GM19328 (cell line): ENCODE results near the gene CGB3.
"Not testable (repeated sequence)": the region's sequence is repeated elsewhere in the genome, so short reads cannot be mapped to it uniquely, and the experiment has no call there.

Experiments
- ATAC-seq: cut with Tn5 transposase; IDR thresholded peaks from one replicate; pipeline ENCODE4 v1.9.1; 2021; ENCODE audit warnings: mild to moderate bottlenecking, moderate library complexity; ENCODE audit not compliant: unreplicated experiment

The CGB3 gene

DNA sequence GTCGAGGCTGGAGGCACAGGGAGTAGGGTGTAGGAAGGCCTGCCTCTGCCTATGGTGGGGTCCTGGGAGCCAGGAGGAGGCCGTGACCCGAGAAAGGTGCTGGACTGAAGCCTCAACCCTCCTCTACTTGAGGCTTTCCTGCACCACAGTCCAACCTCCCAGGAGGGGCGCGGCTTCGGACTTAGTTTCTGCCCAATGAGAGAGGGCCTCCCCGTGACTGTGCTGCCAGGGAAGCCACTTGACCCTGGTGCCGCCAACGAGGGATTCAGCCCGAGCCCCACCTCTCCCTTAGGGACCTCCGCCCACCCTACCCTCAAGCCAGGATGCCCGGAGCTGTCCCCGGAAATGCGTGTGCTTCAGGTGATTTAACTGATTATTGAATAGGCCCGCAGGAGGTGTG is at the start of gene CGB3:
Gene CGB3, minus strand, starts transcription at position 101 of the 400 bp plus-strand sequence. CDS start 362 bp downstream, outside the sequence.
- ATAC-seq: not testable (repeated sequence)

DNA sequence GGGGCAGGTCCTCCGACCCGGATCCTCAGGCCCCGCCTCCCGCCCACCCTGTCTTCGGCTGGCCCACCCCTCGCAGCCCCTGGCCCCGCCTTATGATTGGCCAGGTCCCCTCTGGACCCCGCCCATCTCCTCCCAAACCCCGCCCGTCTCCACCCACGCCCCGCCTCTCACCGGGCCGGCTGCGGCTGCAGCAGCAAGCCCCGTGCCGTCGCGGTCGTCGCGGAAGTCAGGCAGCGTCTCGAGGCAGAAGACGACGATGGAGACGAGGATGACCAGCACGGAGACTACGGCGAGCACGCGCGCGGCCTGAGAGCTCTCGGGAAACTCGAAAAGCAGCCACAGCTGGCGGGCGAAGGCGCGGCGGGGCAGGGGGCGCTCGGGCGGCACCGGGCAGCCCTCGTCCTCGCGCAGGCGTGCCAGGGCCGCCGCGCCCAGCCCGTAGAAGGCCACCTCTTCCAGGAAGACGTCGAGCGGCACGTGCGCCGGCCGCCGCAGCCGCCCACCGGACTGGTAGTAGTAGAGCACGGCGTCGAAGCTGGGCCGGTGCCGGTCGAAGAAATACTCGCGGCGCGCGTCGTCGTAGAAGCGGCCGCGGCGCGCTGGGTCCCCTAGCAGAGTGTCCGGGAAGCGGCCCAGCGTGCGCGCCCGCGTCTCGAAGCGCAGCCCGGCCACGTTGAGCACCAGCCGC is 47.9 kb upstream of the CGB3 start:
- no peak for ATAC-seq

DNA sequence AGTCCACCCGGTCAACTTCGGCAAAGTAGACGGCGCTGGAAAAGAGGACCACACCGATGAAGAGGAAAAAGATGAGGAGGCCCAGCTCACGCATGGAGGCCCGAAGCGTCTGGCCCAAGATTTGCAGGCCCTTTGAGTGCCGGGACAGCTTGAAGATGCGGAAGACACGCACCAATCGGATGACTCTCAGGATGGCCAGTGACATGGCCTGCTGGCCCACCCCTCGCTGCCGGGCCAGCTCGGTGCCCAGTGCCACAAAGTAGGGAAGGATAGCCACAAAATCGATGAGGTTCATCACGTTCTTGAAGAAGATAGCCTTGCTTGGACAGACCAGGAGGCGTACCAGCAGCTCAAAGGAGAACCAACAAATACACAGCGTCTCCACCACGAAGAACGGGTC is 46.3 kb upstream of the CGB3 start:
- no peak for ATAC-seq

DNA sequence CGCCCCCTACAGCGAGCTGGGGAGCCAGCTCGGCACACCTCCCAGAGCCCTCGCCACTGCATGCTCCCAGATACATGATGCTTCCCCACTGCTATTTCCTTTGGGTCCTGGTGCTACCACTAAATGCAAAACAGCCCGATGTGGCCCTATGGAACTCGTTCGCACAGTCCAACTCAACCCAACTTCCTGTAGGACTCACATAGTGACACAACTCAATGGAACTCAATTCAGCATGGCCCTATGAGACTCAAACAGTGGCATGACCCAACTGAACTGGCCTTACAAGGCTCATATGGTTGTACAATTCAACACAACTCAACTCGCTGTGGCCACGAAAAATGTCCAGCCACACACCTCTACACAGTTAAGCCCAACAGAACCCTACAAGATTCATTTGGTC is 44.9 kb upstream of the CGB3 start:
- no peak for ATAC-seq

DNA sequence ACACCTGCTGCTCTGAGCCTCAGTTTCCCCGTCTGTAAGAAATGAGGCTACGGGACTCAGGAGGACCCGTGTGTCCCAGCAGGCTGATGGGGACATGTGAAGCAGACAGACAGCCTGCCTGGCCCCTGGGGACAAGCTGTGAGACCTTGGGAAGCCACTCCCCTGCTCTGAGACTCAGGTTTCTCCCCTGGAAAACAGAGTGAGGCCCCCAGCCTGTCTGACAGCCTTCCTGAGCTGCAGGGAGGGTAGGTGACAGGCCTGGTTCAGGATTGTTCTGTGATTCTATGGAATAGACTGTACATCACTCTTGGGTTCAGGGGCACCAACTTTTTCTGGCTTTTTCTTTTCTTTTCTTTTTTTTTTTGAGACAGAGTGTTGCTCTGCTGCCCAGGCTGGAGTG is 43.4 kb upstream of the CGB3 start:
- ATAC-seq: no peak

DNA sequence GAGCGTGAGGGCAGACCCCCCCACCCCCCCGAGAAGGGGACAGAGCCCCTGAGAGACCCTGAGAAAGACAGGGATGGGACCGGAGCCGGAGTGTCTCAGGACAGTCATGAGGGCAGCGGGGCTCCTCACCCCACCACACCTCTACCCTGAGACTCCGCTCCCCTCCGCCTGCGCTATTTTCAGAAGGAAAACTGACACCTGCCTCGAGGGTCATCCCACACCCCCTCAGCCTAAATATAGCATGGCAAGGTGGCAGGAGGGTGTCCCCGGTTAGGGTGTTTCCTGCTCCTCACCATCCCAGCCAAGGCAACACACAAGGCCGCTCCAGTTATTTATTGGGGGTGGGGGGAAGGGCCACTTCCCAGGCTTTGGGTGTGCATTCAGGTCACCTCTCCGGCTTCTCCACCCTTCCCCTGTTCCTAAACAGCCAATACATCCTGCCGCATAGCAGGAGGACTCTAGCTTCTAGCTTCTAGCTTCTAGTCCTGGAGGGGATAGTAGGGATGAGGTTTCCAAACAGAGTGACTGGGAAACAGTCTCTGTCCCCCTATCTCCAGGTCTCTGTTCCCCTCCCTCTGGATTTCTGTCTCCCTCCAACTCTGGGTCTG is 41.9 kb upstream of the CGB3 start:
- ATAC-seq: no peak

DNA sequence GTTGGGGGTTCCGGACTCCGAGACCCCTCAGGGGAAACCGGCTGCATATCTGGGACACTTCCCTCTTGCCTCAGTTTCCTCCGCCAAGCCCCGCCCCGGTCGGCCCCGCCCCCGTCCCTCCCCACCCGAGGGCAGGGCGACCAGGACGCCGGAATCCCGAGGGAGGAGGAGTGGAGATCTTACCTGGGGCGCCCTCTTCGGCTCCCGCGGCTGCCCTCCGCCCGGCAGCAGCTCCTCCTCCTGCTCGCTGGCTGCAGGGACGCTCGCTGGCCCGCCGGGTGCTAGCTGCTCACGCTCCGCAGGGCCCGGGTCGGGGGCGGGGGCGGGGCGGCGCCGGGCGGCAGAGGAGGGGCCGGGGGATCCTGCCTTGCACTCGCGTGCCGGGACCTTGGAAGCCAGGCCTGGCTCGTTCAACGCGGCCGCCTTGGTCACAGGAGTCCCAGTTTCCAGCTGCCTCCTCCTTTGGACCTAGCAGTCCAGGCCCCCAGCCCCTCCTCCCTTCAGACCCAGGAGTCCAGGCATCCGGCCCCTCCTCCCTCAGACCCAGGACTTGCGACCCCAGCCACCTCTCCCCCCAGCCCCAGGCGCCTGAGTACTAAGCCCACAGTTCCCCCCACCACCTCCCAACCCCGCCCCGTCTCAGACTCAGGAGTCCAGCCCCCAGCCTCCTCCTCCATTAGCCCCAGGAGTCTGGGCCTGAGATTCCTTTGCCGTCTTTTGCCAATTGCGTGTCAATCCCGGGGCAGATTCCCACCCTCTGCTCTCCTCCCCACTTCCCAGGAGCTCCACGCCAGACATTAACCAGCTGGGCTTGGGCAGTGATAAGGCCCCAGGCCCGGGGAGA is 40.9 kb upstream of the CGB3 start, which contains the start of gene NTF4:
Gene NTF4, minus strand, starts transcription at position 51 of the 844 bp plus-strand sequence. CDS start 2,821 bp downstream, outside the sequence.
- no peak for ATAC-seq

DNA sequence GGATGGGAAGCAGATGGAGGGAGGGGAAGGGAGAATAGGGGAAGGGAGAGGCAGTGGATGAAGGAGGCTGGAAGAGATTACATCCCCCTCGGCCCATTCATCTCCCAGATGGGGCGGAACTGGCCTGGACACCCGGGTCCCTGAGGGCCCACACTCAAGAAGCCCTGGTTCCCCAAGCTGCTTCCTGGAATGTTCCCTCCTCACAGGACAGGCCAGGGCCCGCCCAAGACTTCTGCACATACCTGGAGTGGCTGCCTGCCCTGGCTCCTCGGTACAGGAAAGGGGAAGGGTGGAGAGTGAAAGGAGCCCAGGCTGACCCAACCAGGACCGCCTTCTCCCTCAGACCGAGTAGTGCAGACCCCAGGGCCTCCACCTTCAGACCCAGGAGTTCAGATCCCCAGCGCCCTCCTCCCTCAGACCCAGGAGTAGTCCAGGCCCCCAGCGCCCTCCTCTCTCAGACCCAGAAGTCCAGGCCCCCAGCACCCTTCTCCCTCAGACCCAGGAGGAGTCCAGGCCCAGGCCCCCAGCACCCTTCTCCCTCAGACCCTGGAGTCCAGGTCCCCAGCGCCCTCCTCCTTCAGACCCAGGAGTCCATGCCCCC is 40.0 kb upstream of the CGB3 start:
- ATAC-seq: no peak

DNA sequence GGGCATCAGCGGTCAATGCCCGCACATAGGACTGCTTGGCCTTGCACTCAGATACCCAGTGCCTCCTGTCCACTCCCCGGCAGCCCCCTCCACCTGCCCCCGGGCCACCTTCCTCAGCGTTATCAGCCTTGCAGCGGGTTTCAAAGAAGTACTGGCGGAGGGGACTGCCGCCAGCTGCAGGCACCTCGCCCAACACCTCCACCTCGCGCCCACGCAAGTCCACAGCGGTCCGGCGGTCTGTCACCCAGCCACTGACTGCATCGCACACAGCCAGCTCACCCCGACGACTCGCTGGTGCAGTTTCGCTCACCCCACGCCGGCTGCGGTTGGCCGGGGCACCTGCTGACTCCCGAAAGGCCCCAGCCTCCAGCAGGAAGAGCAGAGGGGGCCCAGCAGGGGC is 37.3 kb upstream of the CGB3 start:
- no peak for ATAC-seq

DNA sequence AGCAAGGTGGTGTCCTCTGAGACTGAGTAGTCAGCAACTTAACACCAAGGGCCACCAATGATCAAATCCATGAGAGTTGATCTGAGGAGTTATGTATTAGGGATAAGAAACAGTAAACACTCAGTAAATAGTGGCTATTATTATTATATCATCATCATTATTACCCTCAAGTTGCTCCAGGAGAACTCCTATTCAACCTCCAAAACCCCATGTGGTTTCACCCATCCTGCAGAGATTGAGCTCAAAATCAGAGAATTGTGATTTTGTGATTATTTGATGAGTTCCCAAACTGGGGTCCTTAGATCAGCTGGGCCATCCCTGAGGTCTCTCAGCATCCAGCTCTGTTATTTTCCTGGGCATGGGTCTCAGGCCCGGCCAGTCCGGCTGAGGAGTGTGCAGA is 36.9 kb upstream of the CGB3 start:
- no peak for ATAC-seq

DNA sequence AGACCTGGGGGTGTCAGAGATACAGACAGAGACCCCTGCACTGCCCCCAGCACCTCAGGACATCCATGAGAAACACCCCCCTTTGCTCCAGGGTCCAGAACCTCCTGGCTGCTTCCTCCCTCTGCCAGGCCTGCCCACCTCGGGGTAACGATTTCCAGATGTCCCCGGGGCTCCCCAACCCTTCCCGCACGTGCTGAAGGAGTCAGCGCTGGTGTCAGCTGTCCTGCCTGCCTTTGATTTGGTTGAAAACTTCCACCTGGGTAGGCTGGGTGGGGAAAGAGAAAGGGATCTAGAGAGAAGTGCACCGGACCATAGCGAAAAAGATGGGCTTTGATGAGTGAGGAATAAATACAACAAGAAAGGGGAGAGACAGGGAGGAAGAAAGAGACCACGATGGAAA is 34.9 kb upstream of the CGB3 start:
- no peak for ATAC-seq

DNA sequence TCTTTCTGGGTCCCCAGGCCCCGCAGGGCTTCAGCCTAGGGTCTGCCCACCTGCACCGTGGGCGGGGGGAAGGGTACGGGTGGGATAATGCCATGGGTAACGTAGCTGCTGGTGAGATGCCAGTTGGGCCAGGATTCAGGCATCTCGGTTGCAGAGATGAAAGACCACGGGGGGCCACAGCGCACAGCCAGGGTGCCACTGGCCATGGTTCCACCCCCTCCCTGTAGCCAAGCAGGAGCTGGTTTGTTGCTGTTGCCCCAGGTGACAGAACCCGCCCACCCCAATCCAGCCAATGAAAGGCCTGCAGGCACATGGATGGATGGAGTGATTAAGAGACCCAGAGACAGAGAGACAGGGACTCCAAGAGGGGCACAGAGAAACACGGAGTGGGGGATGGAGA is 34.4 kb upstream of the CGB3 start:
- ATAC-seq: no peak

DNA sequence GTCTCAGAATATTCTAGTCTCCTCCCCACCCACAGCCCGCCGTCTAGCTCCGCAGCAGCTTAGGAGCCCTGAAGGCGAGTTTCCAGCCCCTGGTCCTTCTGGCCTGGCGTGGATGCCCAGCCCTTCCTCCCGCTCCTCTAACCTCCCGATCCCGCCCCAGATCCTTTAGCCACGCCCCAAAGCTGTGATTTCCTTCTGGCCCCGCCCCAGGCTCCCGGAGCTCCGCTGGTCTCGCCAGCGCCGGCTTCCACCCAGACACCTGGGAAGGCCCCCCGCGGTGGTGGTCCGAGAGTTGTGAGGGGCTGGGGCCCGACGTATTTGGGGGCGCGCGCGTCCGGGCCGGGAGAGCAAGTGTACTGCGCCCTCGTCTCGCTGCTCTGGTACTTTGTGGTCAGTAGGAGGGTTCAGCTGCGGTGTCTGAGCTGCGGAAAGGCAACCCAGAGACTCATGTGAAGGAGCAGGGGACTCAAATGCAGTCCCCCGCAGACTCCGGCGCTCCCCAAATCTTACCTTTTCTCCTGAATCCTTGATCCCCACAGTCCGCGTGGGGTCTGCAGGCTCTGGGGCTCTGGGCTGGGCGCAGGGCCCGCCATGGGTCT is 33.6 kb upstream of the CGB3 start, which contains the start of gene CGB7:
Gene CGB7, minus strand, starts transcription at position 114 of the 599 bp plus-strand sequence. CDS start 2,374 bp downstream, outside the sequence.
- ATAC-seq: no peak

DNA sequence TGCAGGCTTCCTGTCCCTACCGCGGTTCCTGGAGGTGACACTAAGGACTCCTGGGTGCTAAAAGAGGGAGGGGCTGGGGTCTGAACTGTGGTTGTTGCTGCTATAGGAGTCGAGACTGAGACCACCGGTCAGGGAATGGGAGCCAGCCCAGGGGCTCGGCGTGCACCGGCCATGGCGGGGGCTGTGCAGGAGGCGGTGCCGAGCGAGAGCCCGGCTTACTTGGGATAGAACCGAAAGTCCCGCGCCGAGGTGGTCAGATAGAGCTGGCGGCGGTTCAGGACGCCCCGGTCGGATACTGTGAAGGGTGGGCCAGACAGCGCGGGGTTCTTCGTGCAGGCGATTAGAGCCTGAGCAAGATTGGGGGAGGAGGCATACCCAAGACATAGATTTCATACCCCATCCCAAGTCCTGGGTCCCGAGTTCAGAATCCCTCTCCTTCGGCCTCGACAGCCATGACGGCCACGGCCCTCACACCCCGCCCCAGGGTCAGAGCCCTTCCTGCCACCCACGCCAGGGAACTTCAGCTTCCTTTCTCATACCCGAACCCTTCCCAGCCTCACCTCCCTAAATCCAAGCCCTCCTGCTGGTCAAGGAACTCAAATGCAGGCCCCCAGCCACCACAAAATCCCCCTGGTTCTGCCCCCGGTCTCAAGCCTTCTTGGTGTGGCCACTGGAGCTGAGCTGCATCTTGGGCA is 32.9 kb upstream of the CGB3 start:
- not testable (repeated sequence) for ATAC-seq

DNA sequence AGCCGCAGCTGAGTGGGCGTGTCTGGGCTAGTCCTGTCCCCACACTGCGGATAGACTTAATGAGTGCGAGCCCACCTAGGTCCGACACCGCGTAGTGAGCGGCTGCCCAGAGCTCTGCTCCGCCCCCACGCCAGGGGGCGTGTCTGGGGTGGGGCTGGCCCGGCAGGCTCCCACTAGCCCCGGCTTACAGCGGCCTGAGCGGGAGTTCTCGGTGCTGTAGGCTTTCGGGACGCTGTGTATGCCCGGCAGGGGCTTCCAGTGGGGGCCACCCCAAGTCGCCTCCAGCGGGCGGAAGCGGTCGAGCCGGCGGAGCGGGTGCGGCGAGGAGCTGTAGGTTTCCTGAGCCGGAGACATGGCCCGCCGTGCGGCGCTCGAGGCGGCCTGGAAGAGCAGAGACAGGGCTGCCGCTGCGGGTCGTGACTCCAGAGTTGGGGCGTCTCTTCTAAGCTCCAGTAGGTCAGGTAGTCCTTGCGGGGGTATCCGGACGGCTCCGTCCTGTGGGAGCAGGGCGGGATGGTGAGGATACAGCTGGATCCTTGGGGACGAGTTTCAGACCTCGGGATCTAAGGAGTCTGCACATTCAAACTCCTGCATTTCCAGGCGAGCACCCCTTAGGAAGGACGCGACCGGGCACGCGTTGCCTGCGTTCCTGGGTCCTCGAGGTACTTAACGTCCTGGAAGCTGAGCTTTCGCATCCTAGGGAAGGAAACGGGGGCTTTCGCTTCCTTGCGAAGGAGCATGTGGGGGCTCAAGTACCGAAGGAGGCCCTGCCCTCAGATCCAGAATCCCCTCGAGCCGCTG is 32.2 kb upstream of the CGB3 start:
- ATAC-seq: no peak

DNA sequence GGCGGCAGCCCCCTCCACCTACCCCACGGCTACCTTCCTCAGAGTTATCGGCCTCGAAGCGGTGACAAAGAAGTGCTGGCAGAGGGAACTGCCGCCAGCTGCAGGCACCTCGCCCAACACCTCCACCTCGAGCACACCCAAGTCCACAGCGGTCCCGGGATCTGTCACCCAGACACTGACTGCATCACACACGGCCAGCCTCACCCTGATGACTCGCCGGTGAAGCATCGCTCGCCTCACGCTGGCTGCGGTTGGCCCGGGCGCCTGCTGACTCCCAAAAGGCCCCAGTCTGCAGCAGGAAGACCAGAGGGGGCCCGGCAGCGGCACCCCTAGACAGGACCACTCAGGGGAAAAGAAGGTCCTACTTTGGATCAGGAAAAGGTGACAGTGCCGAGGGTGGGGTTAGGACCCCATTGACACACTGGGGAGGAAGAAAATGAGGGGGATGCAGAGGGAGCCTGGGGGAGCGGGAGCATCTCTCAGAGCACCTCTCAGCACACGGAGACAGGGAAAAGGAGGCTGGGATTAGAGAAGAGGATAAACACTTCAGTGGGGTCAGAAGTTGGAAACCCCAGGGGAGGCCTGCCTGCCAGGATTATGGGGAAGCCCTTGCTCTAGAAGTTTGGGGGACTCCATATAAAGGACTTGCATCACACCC is 26.4 kb upstream of the CGB3 start:
- ATAC-seq: not testable (repeated sequence)

DNA sequence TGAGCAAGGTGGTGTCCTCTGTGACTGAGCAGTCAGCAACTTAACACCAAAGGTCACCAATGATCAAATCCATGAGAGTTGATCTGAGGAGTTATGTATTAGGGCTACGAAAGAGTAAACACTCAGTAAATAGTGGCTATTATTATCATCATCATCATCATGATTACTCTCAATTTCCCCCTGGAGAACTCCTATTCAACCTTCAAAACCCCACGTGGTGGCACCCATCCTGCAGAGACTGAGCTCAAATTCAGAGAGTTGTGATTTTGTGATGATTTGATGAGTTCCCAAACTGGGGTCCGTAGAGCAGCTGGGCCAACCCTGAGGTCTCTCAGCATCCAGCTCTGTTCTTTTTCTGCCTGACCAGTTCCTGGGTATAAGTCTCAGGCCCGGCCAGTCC is 25.7 kb upstream of the CGB3 start:
- not testable (repeated sequence) for ATAC-seq

DNA sequence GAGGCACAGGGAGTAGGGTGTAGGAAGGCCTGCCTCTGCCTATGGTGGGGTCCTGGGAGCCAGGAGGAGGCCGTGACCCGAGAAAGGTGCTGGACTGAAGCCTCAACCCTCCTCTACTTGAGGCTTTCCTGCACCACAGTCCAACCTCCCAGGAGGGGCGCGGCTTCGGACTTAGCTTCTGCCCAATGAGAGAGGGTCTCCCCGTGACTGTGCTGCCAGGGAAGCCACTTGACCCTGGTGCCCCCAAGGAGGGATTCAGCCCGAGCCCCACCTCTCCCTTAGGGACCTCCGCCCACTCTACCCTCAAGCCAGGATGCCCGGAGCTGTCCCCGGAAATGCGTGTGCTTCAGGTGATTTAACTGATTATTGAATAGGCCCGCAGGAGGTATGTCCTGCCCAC is 24.9 kb upstream of the CGB3 start, which contains the start of gene CGB8:
Gene CGB8, minus strand, starts transcription at position 101 of the 400 bp plus-strand sequence. CDS start 372 bp downstream, outside the sequence.
- not testable (repeated sequence) for ATAC-seq

DNA sequence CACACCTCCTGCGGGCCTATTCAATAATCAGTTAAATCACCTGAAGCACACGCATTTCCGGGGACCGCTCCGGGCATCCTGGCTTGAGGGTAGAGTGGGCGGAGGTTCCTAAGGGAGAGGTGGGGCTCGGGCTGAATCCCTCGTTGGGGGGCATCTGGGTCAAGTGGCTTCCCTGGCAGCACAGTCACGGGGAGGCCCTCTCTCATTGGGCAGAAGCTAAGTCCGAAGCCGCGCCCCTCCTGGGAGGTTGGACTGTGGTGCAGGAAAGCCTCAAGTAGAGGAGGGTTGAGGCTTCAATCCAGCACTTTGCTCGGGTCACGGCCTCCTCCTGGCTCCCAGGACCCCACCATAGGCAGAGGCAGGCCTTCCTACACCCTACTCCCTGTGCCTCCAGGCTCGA is 19.4 kb upstream of the CGB3 start, which contains the start of gene CGB5:
Gene CGB5, plus strand, starts transcription at position 301 of the 400 bp plus-strand sequence. CDS start 362 bp downstream, outside the sequence.
- not testable (repeated sequence) for ATAC-seq
